22Rv1 (cell line): ENCODE results near the gene MRPS22.

Experiments used
- H3K27ac ChIP-seq: fragments of 450-650 bp; 2 replicates; pipeline ENCODE4 v1.5.1; 2017
- ZFX ChIP-seq: fragments of 450-650 bp; IDR thresholded peaks from 2 replicates; pipeline ENCODE4 v1.6.1; 2017; ENCODE audit warnings: antibody characterized with exemption, borderline replicate concordance
- TF ChIP-seq, protein P1 (sequence below): fragments of 450-650 bp; IDR thresholded peaks from 2 replicates; pipeline ENCODE4 v1.5.1; 2017; ENCODE audit warnings: mild to moderate bottlenecking

Gene MRPS22

DNA sequence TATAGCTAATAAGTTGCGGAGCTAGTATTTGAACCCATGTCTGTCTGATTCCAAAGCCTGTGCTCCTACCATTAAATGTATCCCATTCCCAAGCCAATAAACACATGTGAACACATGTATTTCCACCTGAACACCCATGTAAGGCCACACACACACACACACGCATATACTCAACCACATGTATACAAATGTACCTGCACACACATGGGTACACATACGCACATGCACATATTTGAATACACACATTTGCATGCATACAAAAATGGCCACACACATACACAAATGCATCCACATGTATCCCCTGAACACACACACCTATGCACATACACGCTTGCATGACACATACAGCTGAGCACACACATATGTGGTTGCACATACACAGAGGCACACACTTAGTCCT lies 5.4 kb upstream of the MRPS22 start:
- no peak for TF ChIP-seq ZFX
- TF ChIP-seq, protein P1, sequence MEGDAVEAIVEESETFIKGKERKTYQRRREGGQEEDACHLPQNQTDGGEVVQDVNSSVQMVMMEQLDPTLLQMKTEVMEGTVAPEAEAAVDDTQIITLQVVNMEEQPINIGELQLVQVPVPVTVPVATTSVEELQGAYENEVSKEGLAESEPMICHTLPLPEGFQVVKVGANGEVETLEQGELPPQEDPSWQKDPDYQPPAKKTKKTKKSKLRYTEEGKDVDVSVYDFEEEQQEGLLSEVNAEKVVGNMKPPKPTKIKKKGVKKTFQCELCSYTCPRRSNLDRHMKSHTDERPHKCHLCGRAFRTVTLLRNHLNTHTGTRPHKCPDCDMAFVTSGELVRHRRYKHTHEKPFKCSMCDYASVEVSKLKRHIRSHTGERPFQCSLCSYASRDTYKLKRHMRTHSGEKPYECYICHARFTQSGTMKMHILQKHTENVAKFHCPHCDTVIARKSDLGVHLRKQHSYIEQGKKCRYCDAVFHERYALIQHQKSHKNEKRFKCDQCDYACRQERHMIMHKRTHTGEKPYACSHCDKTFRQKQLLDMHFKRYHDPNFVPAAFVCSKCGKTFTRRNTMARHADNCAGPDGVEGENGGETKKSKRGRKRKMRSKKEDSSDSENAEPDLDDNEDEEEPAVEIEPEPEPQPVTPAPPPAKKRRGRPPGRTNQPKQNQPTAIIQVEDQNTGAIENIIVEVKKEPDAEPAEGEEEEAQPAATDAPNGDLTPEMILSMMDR = no peak
- H3K27ac ChIP-seq = no peak overlapping the region

DNA sequence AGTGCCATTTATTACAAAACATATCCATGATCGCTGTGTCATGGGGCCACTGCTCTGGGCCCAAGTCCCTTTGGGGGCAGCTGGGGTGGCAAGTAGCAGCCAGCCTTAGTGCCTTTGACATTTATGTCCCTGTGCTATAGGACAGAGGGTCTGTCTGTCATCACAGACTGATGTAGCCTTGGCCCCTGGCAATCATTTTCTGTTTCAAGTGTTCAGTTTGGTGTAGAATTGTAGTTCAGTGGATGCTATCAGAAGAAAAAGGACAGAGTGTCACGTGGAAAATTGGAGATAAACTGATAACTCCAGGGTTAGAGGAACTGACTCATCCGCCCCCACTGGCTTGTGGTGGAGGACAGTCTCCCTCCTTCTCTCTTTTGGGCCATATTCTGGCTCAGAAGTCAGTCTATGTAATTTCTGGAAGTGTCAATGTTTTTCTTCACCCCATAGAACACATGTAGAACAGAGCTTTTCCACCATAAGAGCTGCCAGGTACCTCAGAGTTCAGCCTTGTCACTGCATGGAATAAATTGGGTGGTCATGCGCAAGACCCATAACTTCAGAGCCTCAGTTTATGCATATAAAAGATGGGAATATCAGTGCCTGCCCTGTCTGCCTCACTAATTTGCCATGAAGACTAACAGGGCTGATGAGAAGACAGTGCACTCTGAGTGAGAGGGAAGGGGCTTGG lies 4.5 kb upstream of the MRPS22 start:
- TF ChIP-seq, protein P1 = no peak
- TF ChIP-seq ZFX = no peak
- no peak overlapping the region for H3K27ac ChIP-seq

DNA sequence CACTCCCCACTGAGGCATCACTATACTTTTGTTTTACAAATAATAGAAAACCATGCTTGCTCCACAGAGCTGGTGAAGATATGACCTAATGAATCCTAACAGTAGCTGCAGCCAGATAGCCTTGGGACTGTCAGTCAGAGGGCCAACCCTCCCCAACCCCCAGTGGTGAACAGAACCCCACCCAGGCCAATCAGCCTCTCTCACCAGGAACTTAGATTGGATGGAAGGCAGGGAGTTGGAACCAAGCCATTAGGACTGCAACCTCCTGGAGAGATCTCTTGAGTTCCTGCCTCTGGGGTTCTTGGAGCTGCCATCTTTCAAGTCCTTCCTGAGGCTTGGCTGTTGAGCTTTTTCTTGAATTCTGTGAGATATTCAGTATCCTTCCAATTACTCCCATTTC lies 3.0 kb upstream of the MRPS22 start:
- H3K27ac ChIP-seq = no peak overlapping the region
- no peak for TF ChIP-seq ZFX
- TF ChIP-seq, protein P1 = no peak

DNA sequence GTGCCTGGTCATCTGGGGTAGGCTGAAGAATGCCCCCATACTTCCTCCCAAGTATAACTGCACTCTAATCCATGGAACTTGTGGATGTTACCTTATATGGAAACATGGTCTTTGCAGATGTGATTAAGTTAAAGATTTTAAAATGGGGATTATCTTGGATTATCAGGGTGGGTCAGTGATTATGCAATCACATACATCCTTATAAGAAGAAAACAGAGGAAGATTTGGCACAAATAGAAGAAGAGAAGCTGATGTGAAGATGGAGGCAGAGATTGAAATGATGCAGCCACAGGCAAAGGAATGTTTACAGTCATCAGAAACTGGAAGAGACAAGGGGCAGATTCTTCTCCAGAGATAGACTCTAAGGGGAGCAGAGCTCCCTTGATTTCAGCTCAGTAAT lies 1.8 kb upstream of the MRPS22 start:
- TF ChIP-seq, protein P1 = no peak
- H3K27ac ChIP-seq = no peak overlapping the region

DNA sequence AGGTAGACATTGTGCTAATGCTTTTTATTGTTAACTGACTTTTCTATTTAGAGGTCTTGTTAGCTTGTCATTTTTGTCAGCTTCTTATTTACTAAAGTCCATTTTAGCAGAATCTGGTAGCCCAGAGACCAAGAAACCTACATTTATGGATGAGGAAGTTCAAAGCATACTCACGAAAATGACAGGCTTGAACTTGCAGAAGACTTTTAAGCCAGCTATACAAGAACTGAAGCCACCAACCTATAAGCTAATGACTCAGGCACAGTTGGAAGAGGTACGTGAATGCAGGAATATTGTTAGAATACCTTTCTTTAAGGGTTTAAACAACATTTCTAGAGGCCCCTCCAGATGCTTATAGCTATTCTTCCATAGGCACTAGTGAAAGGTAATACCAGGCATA lies 3.0 kb downstream of the MRPS22 start:
- no peak overlapping the region for H3K27ac ChIP-seq
- TF ChIP-seq, protein P1 = no peak

DNA sequence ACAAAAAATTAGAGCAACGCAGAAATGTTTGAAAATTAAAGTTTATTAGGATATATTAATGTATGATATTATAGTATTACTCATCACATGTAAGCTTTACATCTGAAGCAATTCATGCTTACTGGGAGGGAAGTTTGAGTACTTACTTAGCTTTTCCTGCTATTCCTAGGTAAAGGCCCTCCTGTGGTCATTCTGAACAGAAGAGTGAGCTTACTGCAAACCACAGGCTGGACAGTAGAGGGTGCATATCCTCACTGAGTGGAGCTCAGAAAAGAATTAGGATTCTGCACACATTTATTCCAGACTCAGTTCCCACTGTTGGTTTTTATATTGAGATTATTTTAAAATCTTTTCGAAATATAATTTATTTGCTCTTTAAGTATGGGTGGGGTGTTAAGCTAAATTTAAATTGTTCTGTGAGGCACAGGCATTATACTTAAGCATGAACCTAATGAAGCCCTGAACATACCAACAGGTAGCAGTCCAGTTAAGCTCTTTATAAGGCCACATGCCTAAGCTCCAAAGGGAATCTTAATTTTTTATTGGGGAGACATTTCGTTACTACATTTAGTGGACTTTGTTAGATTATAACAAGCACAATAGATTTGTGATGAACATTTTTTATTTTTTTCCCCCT lies 10.2 kb downstream of the MRPS22 start:
- H3K27ac ChIP-seq = no peak overlapping the region
- TF ChIP-seq, protein P1 = peak; percentile 89
- no peak for TF ChIP-seq ZFX

DNA sequence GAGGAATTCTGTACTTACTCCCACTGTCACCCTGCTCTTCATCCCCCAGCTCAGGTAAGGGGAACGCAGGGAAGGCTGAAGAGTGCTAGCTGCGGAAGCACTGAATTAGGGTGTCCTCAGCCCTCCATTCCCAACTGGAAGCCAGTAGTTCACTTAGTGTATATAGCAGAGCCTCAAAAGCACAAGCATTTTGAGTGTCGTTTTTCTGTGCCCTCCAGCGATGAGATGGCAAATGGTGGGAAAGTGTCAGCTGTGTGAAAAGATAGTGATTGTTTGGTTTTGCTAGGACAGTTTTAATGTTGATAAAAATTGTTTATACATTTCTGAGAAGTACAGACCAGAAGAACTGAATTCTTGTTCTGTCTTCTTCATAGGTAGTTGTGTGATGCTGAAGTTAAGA lies 10.8 kb downstream of the MRPS22 start:
- no peak for TF ChIP-seq ZFX
- TF ChIP-seq, protein P1 = no peak
- H3K27ac ChIP-seq = no peak overlapping the region
